ENCODE measurements around the gene ADARB2. TPM values are rescaled to one million over a fixed set of nuclear protein-coding genes. Genes with fewer than 3 reads are reported as not detected.

The ADARB2 gene
- total and polyA plus RNA-seq, 2 donors (not counting 1 experiment from before 2014, with no cell fraction given): not detected

DNA sequence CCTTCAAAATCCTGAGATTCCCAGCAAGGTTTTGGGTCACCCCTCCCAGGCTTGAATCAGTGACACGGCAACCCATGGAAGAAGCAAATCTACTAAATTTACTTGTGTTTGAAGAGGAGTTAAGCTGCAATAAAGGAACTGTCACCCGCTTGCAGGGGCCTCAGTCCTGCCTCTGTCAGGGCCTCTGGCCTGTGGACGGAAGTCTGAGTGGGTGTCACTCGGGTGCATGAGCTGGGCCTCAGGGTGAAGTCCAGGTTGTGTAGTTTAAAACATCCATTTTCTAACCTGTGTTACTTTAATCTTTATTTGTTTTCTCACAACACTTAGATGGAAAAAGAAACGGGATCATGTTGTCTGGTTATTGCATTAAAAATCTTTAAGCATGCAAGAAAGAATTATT, 234.9 kb downstream of the ADARB2 start:
- H4K20me1 ChIP-seq (ENCODE audit: control insufficient read depth, extremely low read depth, insufficient read depth, low read length): no peaks in the 10 kb centered on the region
- TF ChIP-seq, protein P1, sequence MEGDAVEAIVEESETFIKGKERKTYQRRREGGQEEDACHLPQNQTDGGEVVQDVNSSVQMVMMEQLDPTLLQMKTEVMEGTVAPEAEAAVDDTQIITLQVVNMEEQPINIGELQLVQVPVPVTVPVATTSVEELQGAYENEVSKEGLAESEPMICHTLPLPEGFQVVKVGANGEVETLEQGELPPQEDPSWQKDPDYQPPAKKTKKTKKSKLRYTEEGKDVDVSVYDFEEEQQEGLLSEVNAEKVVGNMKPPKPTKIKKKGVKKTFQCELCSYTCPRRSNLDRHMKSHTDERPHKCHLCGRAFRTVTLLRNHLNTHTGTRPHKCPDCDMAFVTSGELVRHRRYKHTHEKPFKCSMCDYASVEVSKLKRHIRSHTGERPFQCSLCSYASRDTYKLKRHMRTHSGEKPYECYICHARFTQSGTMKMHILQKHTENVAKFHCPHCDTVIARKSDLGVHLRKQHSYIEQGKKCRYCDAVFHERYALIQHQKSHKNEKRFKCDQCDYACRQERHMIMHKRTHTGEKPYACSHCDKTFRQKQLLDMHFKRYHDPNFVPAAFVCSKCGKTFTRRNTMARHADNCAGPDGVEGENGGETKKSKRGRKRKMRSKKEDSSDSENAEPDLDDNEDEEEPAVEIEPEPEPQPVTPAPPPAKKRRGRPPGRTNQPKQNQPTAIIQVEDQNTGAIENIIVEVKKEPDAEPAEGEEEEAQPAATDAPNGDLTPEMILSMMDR (conservative IDR thresholded peaks at IDR 0.05 in 1 of 2, IDR thresholded peaks at IDR 0.05 in 1 of 2; ENCODE audit: low read depth in 1 of 2, low read length in 2 of 2): no peak
- TF ChIP-seq EZH2 (IDR thresholded peaks at IDR 0.05; ENCODE audit: low read length, missing control alignments): no peak

DNA sequence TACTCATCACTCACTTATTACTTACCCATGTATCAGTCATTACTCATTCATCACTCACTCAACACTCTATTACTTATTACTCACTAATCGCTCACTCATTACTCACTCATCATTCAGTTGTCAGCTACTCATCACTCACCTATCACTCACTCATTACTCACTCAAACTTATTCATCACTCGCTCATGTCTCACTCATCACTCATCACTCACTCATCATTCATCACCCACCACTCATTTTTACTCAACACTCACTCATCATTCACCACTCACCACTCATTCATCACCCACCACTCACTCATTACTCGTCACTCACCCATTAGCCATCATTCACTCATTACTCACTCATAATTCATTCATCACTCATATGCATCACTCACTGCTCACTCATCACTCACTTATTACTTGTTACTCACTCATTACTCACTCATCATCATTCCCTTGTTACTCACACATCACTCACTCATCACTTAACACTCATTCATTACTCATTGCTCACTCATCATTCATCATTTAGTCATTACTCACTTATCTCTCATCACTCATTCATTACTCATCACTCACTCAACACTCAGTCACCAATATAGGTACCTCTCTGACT, 237.9 kb downstream of the ADARB2 start:
- H3K9ac ChIP-seq (ENCODE audit: insufficient read depth, low read length): no peak overlapping the region
- no peak overlapping the region for H3K4me2 ChIP-seq (ENCODE audit: extremely low read depth, insufficient read depth, low read length)
- H3K4me3 ChIP-seq (replicated peaks in 1 of 4; ENCODE audit: control extremely low read depth in 1 of 4, insufficient read depth in 1 of 4, low read depth in 3 of 4, low read length in 4 of 4): no peak overlapping the region
- H3K36me3 ChIP-seq (ENCODE audit: control insufficient read depth, insufficient read depth, low read length): no peaks in the 10 kb centered on the region
- H3K27ac ChIP-seq (ENCODE audit: insufficient read depth, low read length): no peak overlapping the region
- H3K27me3 ChIP-seq (ENCODE audit: control insufficient read depth, insufficient read depth, low read length): no peaks in the 10 kb centered on the region
- no peak overlapping the region for H2AFZ ChIP-seq (ENCODE audit: low read length)
- H3K79me2 ChIP-seq (ENCODE audit: control insufficient read depth, insufficient read depth, low read length): no peaks in the 10 kb centered on the region
- H4K20me1 ChIP-seq (ENCODE audit: control insufficient read depth, extremely low read depth, insufficient read depth, low read length): no peaks in the 10 kb centered on the region
- no peaks in the 10 kb centered on the region for H3K4me1 ChIP-seq (ENCODE audit: control insufficient read depth, extremely low read depth, insufficient read depth, low read length)
- DNase-seq (ENCODE audit: low read depth in 2 of 2): no peak
- TF ChIP-seq, protein P1 (conservative IDR thresholded peaks at IDR 0.05 in 1 of 2, IDR thresholded peaks at IDR 0.05 in 1 of 2; ENCODE audit: low read depth in 1 of 2, low read length in 2 of 2): no peak
- TF ChIP-seq EZH2 (IDR thresholded peaks at IDR 0.05; ENCODE audit: low read length, missing control alignments): no peak
- H3K9me3 ChIP-seq (ENCODE audit: control insufficient read depth, insufficient read depth, low read depth, low read length): peaks cover 9% of the 10 kb centered on the region

More for the DNA sequence above, 234.9 kb downstream of the ADARB2 start:
- Histone ChIP-seq H3K4me1 (ENCODE audit: control insufficient read depth, extremely low read depth, insufficient read depth, low read length) (no peaks in the 10 kb centered on the region), H3K9ac (ENCODE audit: insufficient read depth, low read length) (no peak overlapping the region), H3K79me2 (ENCODE audit: control insufficient read depth, insufficient read depth, low read length) (no peaks in the 10 kb centered on the region), H3K4me3 (replicated peaks in 1 of 4; ENCODE audit: control extremely low read depth in 1 of 4, insufficient read depth in 1 of 4, low read depth in 3 of 4, low read length in 4 of 4) (no peak overlapping the region), H2AFZ (ENCODE audit: low read length) (no peak overlapping the region), H3K36me3 (ENCODE audit: control insufficient read depth, insufficient read depth, low read length) (no peaks in the 10 kb centered on the region), H3K4me2 (ENCODE audit: extremely low read depth, insufficient read depth, low read length) (no peak overlapping the region), H3K27ac (ENCODE audit: insufficient read depth, low read length) (no peak overlapping the region), H3K27me3 (ENCODE audit: control insufficient read depth, insufficient read depth, low read length) (no peaks in the 10 kb centered on the region), H3K9me3 (ENCODE audit: control insufficient read depth, insufficient read depth, low read depth, low read length) (peaks cover 8% of the 10 kb centered on the region)
- DNase-seq (ENCODE audit: low read depth in 2 of 2): no peak

DNA sequence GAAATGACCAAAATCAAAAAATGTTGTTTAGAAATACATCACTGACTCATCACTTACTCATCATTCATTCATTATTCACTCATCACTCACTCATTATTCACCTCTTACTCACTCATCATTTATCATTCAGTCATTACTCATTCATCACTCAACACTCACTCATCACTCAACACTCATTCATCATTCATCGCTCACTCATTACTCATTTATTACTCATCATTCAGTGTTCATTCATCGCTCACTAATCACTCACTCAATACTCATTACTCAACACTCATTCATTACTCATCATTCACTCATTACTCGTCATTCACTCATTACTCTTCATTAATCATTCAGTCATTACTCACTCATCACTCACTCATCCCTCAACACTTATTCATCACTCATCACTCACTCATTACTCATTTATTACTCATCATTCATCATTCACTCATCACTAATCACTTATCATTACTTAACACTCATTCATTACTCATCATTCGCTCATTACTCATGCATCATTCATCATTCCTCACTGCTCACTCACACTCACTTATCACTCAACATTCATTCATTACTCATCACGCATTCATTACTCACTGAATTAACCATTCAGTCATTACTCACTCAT, 238.5 kb downstream of the ADARB2 start:
- Histone ChIP-seq H3K9me3 (ENCODE audit: control insufficient read depth, insufficient read depth, low read depth, low read length) (peaks cover 9% of the 10 kb centered on the region), H3K79me2 (ENCODE audit: control insufficient read depth, insufficient read depth, low read length) (no peaks in the 10 kb centered on the region)

More for the DNA sequence above, 238.5 kb downstream of the ADARB2 start:
- Histone ChIP-seq H3K4me2 (ENCODE audit: extremely low read depth, insufficient read depth, low read length) (no peak overlapping the region), H3K27me3 (ENCODE audit: control insufficient read depth, insufficient read depth, low read length) (no peaks in the 10 kb centered on the region), H3K4me3 (replicated peaks in 1 of 4; ENCODE audit: control extremely low read depth in 1 of 4, insufficient read depth in 1 of 4, low read depth in 3 of 4, low read length in 4 of 4) (no peak overlapping the region), H3K4me1 (ENCODE audit: control insufficient read depth, extremely low read depth, insufficient read depth, low read length) (no peaks in the 10 kb centered on the region), H4K20me1 (ENCODE audit: control insufficient read depth, extremely low read depth, insufficient read depth, low read length) (no peaks in the 10 kb centered on the region), H3K9ac (ENCODE audit: insufficient read depth, low read length) (no peak overlapping the region), H2AFZ (ENCODE audit: low read length) (no peak overlapping the region), H3K36me3 (ENCODE audit: control insufficient read depth, insufficient read depth, low read length) (no peaks in the 10 kb centered on the region), H3K27ac (ENCODE audit: insufficient read depth, low read length) (no peak overlapping the region)
- TF ChIP-seq, protein P1 (conservative IDR thresholded peaks at IDR 0.05 in 1 of 2, IDR thresholded peaks at IDR 0.05 in 1 of 2; ENCODE audit: low read depth in 1 of 2, low read length in 2 of 2): no peak
- no peak for TF ChIP-seq EZH2 (IDR thresholded peaks at IDR 0.05; ENCODE audit: low read length, missing control alignments)
- DNase-seq (ENCODE audit: low read depth in 2 of 2): no peak
